ENCODE results near the gene FAM210A.

Gene FAM210A

GRCh38 chr18:13620206-13620672 is 106.1 kb downstream of the FAM210A start:
- no peak for DNase-seq

- no peak for DNase-seq
Measured at GRCh38 chr18:13619505-13620205, 106.7 kb downstream of the FAM210A start.

- DNase-seq: no peak
Measured at GRCh38 chr18:13618760-13619438, 107.5 kb downstream of the FAM210A start.

GRCh38 chr18:13617826-13618515 is 108.4 kb downstream of the FAM210A start:
- no peak for DNase-seq

GRCh38 chr18:13616525-13617035 is 109.8 kb downstream of the FAM210A start:
- no peak for DNase-seq

GRCh38 chr18:13616041-13616440 is 110.3 kb downstream of the FAM210A start:
- no peak for DNase-seq

GRCh38 chr18:13615432-13615861 is 110.9 kb downstream of the FAM210A start:
- DNase-seq: peak; percentile 24

- DNase-seq: no peak
Measured at GRCh38 chr18:13614641-13615288, 111.6 kb downstream of the FAM210A start.

GRCh38 chr18:13613591-13614501 is 112.5 kb downstream of the FAM210A start:
- no peak for DNase-seq

All from fibroblast of upper back skin (primary cell).